ENCODE results near the gene RAPGEF1.
"Not testable (repeated sequence)": the region's sequence is repeated elsewhere in the genome, so short reads cannot be mapped to it uniquely, and the experiment has no call there.

The RAPGEF1 gene

GRCh38 chr9:131658377-131659129 is 81.3 kb downstream of the RAPGEF1 start:
- POLR2A ChIA-PET = interaction anchor here (0.7 to 1.0 kb wide), 3 partner anchors 8 to 74 kb away, joined by 3 read pairs; no protein-coding TSS in a partner anchor
- H3K4me3 ChIP-seq (ENCODE audit: low read depth, low read length) = no peak overlapping the region
- DNase-seq (ENCODE audit: low read depth, low spot score) = peak; percentile 65
- no peak for TF ChIP-seq CTCF (IDR thresholded peaks at IDR 0.05; ENCODE audit: insufficient read depth, low read length, missing control alignments)
- CTCF ChIA-PET = interaction anchor here (1.0 to 2.3 kb wide), 4 partner anchors 19 to 82 kb away, joined by 3 to 8 read pairs (median 4); partner anchors contain the start of gene RAPGEF1

GRCh38 chr9:131657940-131658339 is 81.9 kb downstream of the RAPGEF1 start:
- CTCF ChIA-PET = interaction anchor here (2.3 kb wide), 1 partner anchor 82 kb away, joined by 8 read pairs; the partner anchor contains the start of gene RAPGEF1
- POLR2A ChIA-PET = interaction anchor here (0.7 to 1.0 kb wide), 3 partner anchors 9 to 74 kb away, joined by 3 read pairs; no protein-coding TSS in a partner anchor
- no peak overlapping the region for H3K4me3 ChIP-seq (ENCODE audit: low read depth, low read length)
- no peak for DNase-seq (ENCODE audit: low read depth, low spot score)
- TF ChIP-seq CTCF (IDR thresholded peaks at IDR 0.05; ENCODE audit: insufficient read depth, low read length, missing control alignments) = no peak

- no peak for TF ChIP-seq CTCF (IDR thresholded peaks at IDR 0.05; ENCODE audit: insufficient read depth, low read length, missing control alignments)
- ChIA-PET CTCF (interaction anchor here (2.3 kb wide), 1 partner anchor 83 kb away, joined by 8 read pairs; the partner anchor contains the start of gene RAPGEF1), POLR2A (no interaction called here)
- H3K4me3 ChIP-seq (ENCODE audit: low read depth, low read length) = no peak overlapping the region
- no peak for DNase-seq (ENCODE audit: low read depth, low spot score)
Observed at GRCh38 chr9:131657456-131657855, 82.4 kb downstream of the RAPGEF1 start.

GRCh38 chr9:131657037-131657377 is 82.9 kb downstream of the RAPGEF1 start:
- ChIA-PET CTCF (no interaction called here), POLR2A (no interaction called here)
- no peak overlapping the region for H3K4me3 ChIP-seq (ENCODE audit: low read depth, low read length)
- DNase-seq (ENCODE audit: low read depth, low spot score) = no peak
- no peak for TF ChIP-seq CTCF (IDR thresholded peaks at IDR 0.05; ENCODE audit: insufficient read depth, low read length, missing control alignments)

- TF ChIP-seq CTCF (IDR thresholded peaks at IDR 0.05; ENCODE audit: insufficient read depth, low read length, missing control alignments) = no peak
- POLR2A ChIA-PET = no interaction called here
- DNase-seq (ENCODE audit: low read depth, low spot score) = no peak
- CTCF ChIA-PET = interaction anchor here (1.5 kb wide), 1 partner anchor 12 kb away, joined by 3 read pairs; no protein-coding TSS in a partner anchor
- H3K4me3 ChIP-seq (ENCODE audit: low read depth, low read length) = no peak overlapping the region
Observed at GRCh38 chr9:131656356-131657036, 83.4 kb downstream of the RAPGEF1 start.

GRCh38 chr9:131654369-131654768 is 85.5 kb downstream of the RAPGEF1 start:
- POLR2A ChIA-PET; H3K4me3 ChIP-seq (ENCODE audit: low read depth, low read length); DNase-seq (ENCODE audit: low read depth, low spot score): not testable (repeated sequence)
- CTCF ChIA-PET = interaction anchor here (1.0 kb wide), 1 partner anchor 11 kb away, joined by 4 read pairs; no protein-coding TSS in a partner anchor
